Ovary (tissue), 9 donors: Measurements from ENCODE around the gene RTN1. TPM values are rescaled to one million over a fixed set of nuclear protein-coding genes. Genes with fewer than 3 reads are reported as not detected.

Source experiments
- DNase-seq, 5 donors: peaks; one replicate each; pipeline ENCODE4 v3.0.0-alpha.2; 2019 to 2020
- H3K27ac ChIP-seq, 2 donors: fragments of 200-600 bp; one replicate each; pipeline versions ENCODE4 v1.5.1 to v1.8.0; 2019 to 2022
- H3K27me3 ChIP-seq: fragments of 200-600 bp; one replicate; pipeline ENCODE4 v1.8.0; 2022
- H3K36me3 ChIP-seq: fragments of 200-600 bp; sonication (generic); one replicate; pipeline ENCODE4 v1.5.1; 2019
- H3K4me1 ChIP-seq: one replicate; pipeline ENCODE4 v1.8.1; 2013; ENCODE audit warnings: mild to moderate bottlenecking, moderate library complexity; ENCODE audit not compliant: insufficient read depth
- H3K4me3 ChIP-seq: fragments of 200-600 bp; sonication (generic); one replicate; pipeline ENCODE4 v1.5.1; 2017
- H3K9me3 ChIP-seq, 2 donors: fragments of 200-600 bp in 1 of 2; sonication (generic) in 1 of 2; one replicate each; pipeline versions ENCODE4 v1.5.1 to v1.8.1; 2013 to 2019; ENCODE audit warnings: mild to moderate bottlenecking in 1 of 2, moderate library complexity in 1 of 2
- CTCF ChIP-seq, 3 donors: fragments of 450-650 bp in 2 of 3; fragments of 200-600 bp in 1 of 3; IDR thresholded peaks; one replicate each; pipeline versions ENCODE4 v1.5.1 to v1.8.0; 2016 to 2022; ENCODE audit warnings: antibody characterized with exemption in 3 of 3, mild to moderate bottlenecking in 1 of 3
- EP300 ChIP-seq: sonication (generic); formaldehyde crosslinking; IDR thresholded peaks from one replicate; pipeline ENCODE4 v1.6.1; 2017; ENCODE audit warnings: antibody characterized with exemption
- POLR2A ChIP-seq: fragments of 450-650 bp; IDR thresholded peaks from one replicate; pipeline ENCODE4 v1.6.1; 2017; ENCODE audit warnings: antibody characterized with exemption, mild to moderate bottlenecking, moderate library complexity
- WGBS, 3 donors: extraction: QIAGEN DNeasy Blood & Tissue Kit in 1 of 3; methylation state at CpG; one replicate each; pipeline versions ENCODE4 v1.1.5 to v1.1.7; 2013 to 2017; 5-methylcytosine and 5-hydroxymethylcytosine counted together
- intact Hi-C, 4 donors: fragments of 100-400 bp; cut with DNase I; formaldehyde crosslinking; loops; one replicate each; pipeline versions ENCODE4 v1.11.0 to v1.15.1; 2022 to 2023
- polyA plus RNA-seq, 2 donors: library from polyadenylated mRNA; stranded (reverse); fragments of 200-250 nt in 1 of 2; fragments of 350-450 nt in 1 of 2; fragmentation: Illumina TruSeq in 1 of 2; extraction: RNeasy Lipid Tissue Mini Kit (QIAGEN cat#74804) in 1 of 2; gene quantifications; one replicate each; pipeline ENCODE4 v1.2.3, GENCODE V29; 2013 to 2014
- total RNA-seq, 7 donors: library from RNA; depleted of rRNA in 2 of 7; stranded (reverse); fragments of >200 nt in 2 of 7; fragmentation: NEBNext Ultra II Directional in 3 of 7; extraction: Animal tissue kit (Norgen Biotek cat#: 25700) in 3 of 7; gene quantifications; one replicate each; pipeline versions ENCODE4 v1.1.0 to v1.2.4, GENCODE V29; 2016 to 2023
- donor health status: DM: no; HTN: no; CAD: no; lungs with moderate emphysema.
- donor health status: DM: no; HTN: no; CAD: no.
- donor health status: Bipolar disorder and iron deficiency.
- donor health status: DM: yes; HTN: yes; CAD: no.
- donor health status: DM: no; HTN: no; CAD: no.
- donor health status: DM: yes; HTN: yes; CAD: no.

Gene RTN1
- total and polyA plus RNA-seq, 9 donors, result 0.51 to 10.2 (median 1.00) TPM

GRCh38 chr14:59900556-59900955 is 30.0 kb upstream of the RTN1 start:
- DNase-seq, result no peak
- no peak for TF ChIP-seq POLR2A
- TF ChIP-seq CTCF (IDR thresholded peaks at IDR 0.05), result no peak
- no peak for TF ChIP-seq EP300
- Histone ChIP-seq H3K9me3 (no peaks in the 10 kb centered on the region), H3K4me3 (no peak overlapping the region), H3K36me3 (no peaks in the 10 kb centered on the region), H3K4me1 (no peaks in the 10 kb centered on the region), H3K27ac (no peak overlapping the region), H3K27me3 (no peaks in the 10 kb centered on the region)
- intact Hi-C loops, result no loop called here
- WGBS, 3 donors, result 63 to 73% (median 71%) methylated on average over 3 of the region's 3 CpGs

- no peak overlapping the region for H3K27ac ChIP-seq
- no peaks in the 10 kb centered on the region for H3K9me3 ChIP-seq
- H3K27me3 ChIP-seq, result no peaks in the 10 kb centered on the region
- intact Hi-C loops, result no loop called here
- no peaks in the 10 kb centered on the region for H3K36me3 ChIP-seq
- no peak for TF ChIP-seq POLR2A
- TF ChIP-seq CTCF (IDR thresholded peaks at IDR 0.05), result no peak
- no peak for TF ChIP-seq EP300
- H3K4me3 ChIP-seq, result no peak overlapping the region
- no peak for DNase-seq
- no peaks in the 10 kb centered on the region for H3K4me1 ChIP-seq
- 27 to 38% (median 29%) methylated on average over 8 of the region's 8 CpGs for WGBS, 3 donors
Observed at GRCh38 chr14:59897757-59898383, 27.3 kb upstream of the RTN1 start.

GRCh38 chr14:59895721-59896120 is 25.1 kb upstream of the RTN1 start:
- H3K36me3 ChIP-seq, result no peaks in the 10 kb centered on the region
- H3K4me3 ChIP-seq, result no peak overlapping the region
- intact Hi-C loops, result no loop called here
- no peak for TF ChIP-seq CTCF (IDR thresholded peaks at IDR 0.05)
- TF ChIP-seq POLR2A, result no peak
- no peak for TF ChIP-seq EP300
- H3K4me1 ChIP-seq, result no peaks in the 10 kb centered on the region
- 31 to 44% (median 42%) methylated on average over 1 of the region's 1 CpG for WGBS, 3 donors
- no peak for DNase-seq
- H3K27me3 ChIP-seq, result no peaks in the 10 kb centered on the region
- no peaks in the 10 kb centered on the region for H3K9me3 ChIP-seq
- H3K27ac ChIP-seq, result no peak overlapping the region

GRCh38 chr14:59890676-59891075 is 20.1 kb upstream of the RTN1 start:
- no peaks in the 10 kb centered on the region for H3K36me3 ChIP-seq
- intact Hi-C loops, result no loop called here
- H3K27ac ChIP-seq, result no peak overlapping the region
- no peaks in the 10 kb centered on the region for H3K9me3 ChIP-seq
- no peaks in the 10 kb centered on the region for H3K27me3 ChIP-seq
- no peak for DNase-seq
- H3K4me3 ChIP-seq, result no peak overlapping the region
- no peaks in the 10 kb centered on the region for H3K4me1 ChIP-seq
- WGBS, 3 donors, result 54 to 75% (median 67%) methylated on average over 2 of the region's 2 CpGs
- TF ChIP-seq CTCF (IDR thresholded peaks at IDR 0.05) (no peak), EP300 (no peak), POLR2A (no peak)
